Measurements from ENCODE around the gene GPR27.

DNA sequence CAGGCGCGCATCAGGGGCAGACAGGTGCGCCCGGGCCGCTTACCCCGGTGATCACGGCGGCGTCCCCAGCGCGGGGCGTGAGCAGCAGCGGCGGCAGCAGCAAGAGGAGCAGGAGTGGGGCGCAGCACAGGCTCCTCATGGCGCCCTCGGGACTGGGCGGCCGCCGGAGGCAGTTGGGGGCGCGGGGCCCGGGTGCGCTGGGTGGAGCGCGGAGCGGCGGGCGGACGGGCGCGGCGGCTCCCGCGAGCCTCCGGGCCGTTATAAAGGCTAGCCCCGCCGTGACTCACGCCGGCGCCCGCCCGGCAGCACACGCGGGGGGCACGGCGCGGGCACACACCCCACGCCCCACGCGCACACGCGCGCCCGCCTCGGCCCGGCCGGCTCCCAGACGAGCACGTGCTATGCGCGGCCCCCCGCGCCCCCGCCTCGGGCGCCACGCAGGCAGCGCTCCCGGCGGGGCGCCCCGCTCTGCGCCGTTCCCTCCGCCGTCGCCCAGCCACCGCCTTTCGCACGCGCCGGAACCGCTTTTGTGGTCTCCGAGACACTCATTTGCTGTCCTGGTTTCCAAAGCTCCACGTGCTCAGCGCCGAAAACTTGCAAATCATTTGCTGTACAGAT, 31.4 kb downstream of the GPR27 start, which contains the start of gene PROK2:
- TF ChIP-seq, protein P1, sequence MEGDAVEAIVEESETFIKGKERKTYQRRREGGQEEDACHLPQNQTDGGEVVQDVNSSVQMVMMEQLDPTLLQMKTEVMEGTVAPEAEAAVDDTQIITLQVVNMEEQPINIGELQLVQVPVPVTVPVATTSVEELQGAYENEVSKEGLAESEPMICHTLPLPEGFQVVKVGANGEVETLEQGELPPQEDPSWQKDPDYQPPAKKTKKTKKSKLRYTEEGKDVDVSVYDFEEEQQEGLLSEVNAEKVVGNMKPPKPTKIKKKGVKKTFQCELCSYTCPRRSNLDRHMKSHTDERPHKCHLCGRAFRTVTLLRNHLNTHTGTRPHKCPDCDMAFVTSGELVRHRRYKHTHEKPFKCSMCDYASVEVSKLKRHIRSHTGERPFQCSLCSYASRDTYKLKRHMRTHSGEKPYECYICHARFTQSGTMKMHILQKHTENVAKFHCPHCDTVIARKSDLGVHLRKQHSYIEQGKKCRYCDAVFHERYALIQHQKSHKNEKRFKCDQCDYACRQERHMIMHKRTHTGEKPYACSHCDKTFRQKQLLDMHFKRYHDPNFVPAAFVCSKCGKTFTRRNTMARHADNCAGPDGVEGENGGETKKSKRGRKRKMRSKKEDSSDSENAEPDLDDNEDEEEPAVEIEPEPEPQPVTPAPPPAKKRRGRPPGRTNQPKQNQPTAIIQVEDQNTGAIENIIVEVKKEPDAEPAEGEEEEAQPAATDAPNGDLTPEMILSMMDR (conservative IDR thresholded peaks at IDR 0.05; ENCODE audit: low read depth, low read length) = no peak
- TF ChIP-seq EZH2phosphoT487 (IDR thresholded peaks at IDR 0.05; ENCODE audit: borderline replicate concordance, low read length) (no peak), EZH2 (IDR thresholded peaks at IDR 0.05; ENCODE audit: low read length, unreplicated experiment) (no peak)

All from PC-3 (cell line).